Measurements from ENCODE around the gene KIAA0930.

DNA sequence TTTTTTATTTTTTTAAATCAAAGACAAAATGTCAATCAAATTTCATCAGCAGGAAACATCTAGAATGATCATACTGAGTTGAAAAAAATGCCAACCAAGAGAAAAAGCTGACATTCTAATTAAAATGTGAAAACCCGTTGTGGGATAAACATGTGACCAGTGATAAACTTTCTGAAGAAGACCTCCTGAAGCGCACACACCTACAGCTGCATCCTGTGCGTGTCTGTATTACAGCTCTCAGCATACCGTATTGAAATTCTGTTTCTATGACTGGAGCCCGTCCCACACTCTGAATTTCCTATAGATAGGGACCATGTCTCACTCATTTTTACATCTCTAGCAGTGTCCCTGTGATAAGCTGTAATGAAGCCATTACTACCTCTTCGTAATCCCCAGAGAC, 89.2 kb downstream of the KIAA0930 start:
- TF ChIP-seq POLR2A (IDR thresholded peaks at IDR 0.05; ENCODE audit: low read depth, low read length), result no peak
- TF ChIP-seq TAF1 (IDR thresholded peaks at IDR 0.05; ENCODE audit: borderline replicate concordance, low read depth, low read length), result no peak
- no peak for TF ChIP-seq POLR2AphosphoS5 (IDR thresholded peaks at IDR 0.05; ENCODE audit: low read depth, low read length)

Data from GM12892 (cell line).